Dermis microvascular lymphatic vessel endothelial cell (primary cell): ENCODE measurements around the gene MYO19. TPM values are rescaled to one million over a fixed set of nuclear protein-coding genes. Genes with fewer than 3 reads are reported as not detected.
"Not testable (repeated sequence)": the region's sequence is repeated elsewhere in the genome, so short reads cannot be mapped to it uniquely, and the experiment has no call there.

Source experiments
- DNase-seq, 2 donors: peaks; one replicate each; pipeline versions ENCODE4 v3.0.0 to v3.0.0-alpha.2; 2010; ENCODE audit warnings: low read depth in 2 of 2
- total RNA-seq: library from RNA; depleted of rRNA; stranded (reverse); fragments of >200 nt; gene quantifications from 2 replicates; pipeline ENCODE4 v1.2.1, GENCODE V29; 2014

Gene MYO19
- total RNA-seq, 1 donor from 2014 or later = 30.8 TPM

GRCh38 chr17:36533935-36534839 is 481 bp downstream of the MYO19 start:
- peak in 1 of 2 donors; percentile 65 for DNase-seq

GRCh38 chr17:36532435-36532975 is 2.2 kb downstream of the MYO19 start:
- DNase-seq = no peak

GRCh38 chr17:36529121-36529520 is 5.5 kb downstream of the MYO19 start:
- DNase-seq = peak in 1 of 2 donors; percentile 43

- DNase-seq = no peak
Observed at GRCh38 chr17:36527621-36528250, 6.9 kb downstream of the MYO19 start.

GRCh38 chr17:36525888-36526287 is 8.8 kb downstream of the MYO19 start:
- no peak for DNase-seq

- no peak for DNase-seq
Observed at GRCh38 chr17:36525113-36525512, 9.6 kb downstream of the MYO19 start.

GRCh38 chr17:36524428-36524876 is 10.2 kb downstream of the MYO19 start:
- no peak for DNase-seq

- DNase-seq = no peak
Observed at GRCh38 chr17:36523113-36523512, 11.6 kb downstream of the MYO19 start.

- DNase-seq = no peak
Observed at GRCh38 chr17:36515837-36516236, 18.8 kb downstream of the MYO19 start.

GRCh38 chr17:36514856-36515255 is 19.8 kb downstream of the MYO19 start:
- DNase-seq = no peak

GRCh38 chr17:36512641-36513040 is 22.0 kb downstream of the MYO19 start:
- no peak for DNase-seq

- DNase-seq = no peak
Observed at GRCh38 chr17:36511216-36511615, 23.5 kb downstream of the MYO19 start.

- DNase-seq = no peak
Observed at GRCh38 chr17:36510636-36511035, 24.0 kb downstream of the MYO19 start.

GRCh38 chr17:36509272-36509985 is 25.2 kb downstream of the MYO19 start:
- no peak for DNase-seq

GRCh38 chr17:36508439-36508838 is 26.2 kb downstream of the MYO19 start:
- not testable (repeated sequence) for DNase-seq

- DNase-seq = no peak
Observed at GRCh38 chr17:36507266-36507665, 27.4 kb downstream of the MYO19 start.

- DNase-seq = no peak
Observed at GRCh38 chr17:36506831-36507230, 27.8 kb downstream of the MYO19 start.

GRCh38 chr17:36506249-36506826 is 28.3 kb downstream of the MYO19 start:
- DNase-seq = no peak

- no peak for DNase-seq
Observed at GRCh38 chr17:36505171-36505570, 29.5 kb downstream of the MYO19 start.

GRCh38 chr17:36504156-36504545 is 30.5 kb downstream of the MYO19 start:
- no peak for DNase-seq

- no peak for DNase-seq
Observed at GRCh38 chr17:36503456-36504155, 31.1 kb downstream of the MYO19 start.
